HCT116 (cell line): ENCODE measurements around the gene USP2. TPM values are rescaled to one million over a fixed set of nuclear protein-coding genes. Genes with fewer than 3 reads are reported as not detected.

ENCODE experiments used
- ATAC-seq: fragments of 200-7000 bp; cut with Tn5 transposase; 2 replicates; pipeline ENCODE4 v1.9.1; 2020; ENCODE audit warnings: mild to moderate bottlenecking, moderate library complexity
- BruUV-seq: library from RNA; stranded (reverse); fragments of 400-500 nt; replicated peaks from 2 replicates; lab custom pipeline; 2021; lab: Mats Ljungman, UMichigan
- CTCF ChIA-PET: fragments of 300-600 bp; sonication (Branson Sonifier 250); formaldehyde crosslinking; loops from one replicate; lab custom pipeline; 2021; ENCODE audit warnings: antibody characterized with exemption; lab: Charles Lee
- POLR2A ChIA-PET: fragments of 300-600, 350-600 bp; sonication (Branson Sonifier 250); formaldehyde crosslinking; loops from one replicate; lab custom pipeline; 2021; ENCODE audit warnings: antibody characterized with exemption; lab: Charles Lee
- RAD21 ChIA-PET, 2 experiments: fragments of 300-600 bp; sonication (Branson Sonifier 250); formaldehyde crosslinking; loops; one replicate each; lab custom pipeline; 2023; ENCODE audit warnings: low total read pairs in 2 of 2; ENCODE audit not compliant: uncharacterized antibody in 2 of 2, unreplicated experiment in 2 of 2, low non-redundant PET in 1 of 2; lab: Charles Lee
- DNase-seq: peaks from one replicate; pipeline ENCODE4 v3.0.0-alpha.2; 2010; ENCODE audit warnings: low read depth, low spot score
- H2AFZ ChIP-seq: fragments of 200-600 bp; shearing (Covaris generic), sonication (generic); 2 replicates; pipeline ENCODE4 v1.6.1; 2017; ENCODE audit warnings: low read depth, mixed run types, mixed read lengths, antibody characterized with exemption, low read length; ENCODE audit not compliant: poor library complexity, severe bottlenecking
- H3K27ac ChIP-seq: 2 replicates; pipeline ENCODE4 v1.5.1; 2012; ENCODE audit warnings: low read depth, low read length
- H3K27me3 ChIP-seq: fragments of 200-600 bp; sonication (generic); 2 replicates; pipeline ENCODE4 v1.6.1; 2016; ENCODE audit warnings: mixed run types, low read length, mixed read lengths; ENCODE audit not compliant: insufficient read depth
- H3K36me3 ChIP-seq, 2 experiments: fragments of 200-500 bp in 1 of 2; fragments of 200-600 bp in 1 of 2; sonication (Bioruptor generic) in 1 of 2; sonication (generic) in 1 of 2; 2 replicates each; pipeline versions ENCODE4 v1.5.1 to v1.6.1; 2014 to 2016; ENCODE audit warnings: low read length in 2 of 2, inconsistent platforms in 1 of 2, mixed read lengths in 1 of 2, mixed run types in 1 of 2; ENCODE audit not compliant: insufficient read depth in 2 of 2, control insufficient read depth in 1 of 2
- H3K4me1 ChIP-seq, 2 experiments: fragments of 200-600 bp in 1 of 2; sonication (generic) in 1 of 2; 2 replicates each; pipeline versions ENCODE4 v1.5.1 to v1.6.1; 2012 to 2017; ENCODE audit warnings: low read length in 2 of 2, inconsistent platforms in 1 of 2, mild to moderate bottlenecking in 1 of 2, mixed read lengths in 1 of 2, mixed run types in 1 of 2, moderate library complexity in 1 of 2; ENCODE audit not compliant: insufficient read depth in 2 of 2, control insufficient read depth in 1 of 2
- H3K4me2 ChIP-seq: fragments of 200-600 bp; sonication (generic); 2 replicates; pipeline ENCODE4 v1.6.1; 2017; ENCODE audit warnings: mixed run types, low read length, mixed read lengths
- H3K4me3 ChIP-seq, 2 experiments: fragments of 200-600 bp in 1 of 2; sonication (generic) in 1 of 2; replicated peaks in 1 of 2; 2 replicates each; pipeline ENCODE4 v1.5.1; 2011 to 2016; ENCODE audit warnings: low read length in 2 of 2, control low read depth in 1 of 2, low read depth in 1 of 2, mild to moderate bottlenecking in 1 of 2, mixed read lengths in 1 of 2, mixed run types in 1 of 2
- H3K79me2 ChIP-seq: fragments of 200-600 bp; sonication (generic); 2 replicates; pipeline ENCODE4 v1.6.1; 2017; ENCODE audit warnings: mild to moderate bottlenecking, mixed run types, low read length, moderate library complexity, mixed read lengths; ENCODE audit not compliant: insufficient read depth
- H3K9ac ChIP-seq: fragments of 200-600 bp; sonication (generic); 2 replicates; pipeline ENCODE4 v1.6.1; 2016; ENCODE audit warnings: low read length, mixed read lengths
- H3K9me2 ChIP-seq: fragments of 200-600 bp; sonication (generic), shearing (Covaris generic); 2 replicates; pipeline ENCODE4 v1.6.1; 2017; ENCODE audit warnings: mixed run types, mild to moderate bottlenecking, moderate library complexity; ENCODE audit not compliant: insufficient read depth
- H3K9me3 ChIP-seq, 2 experiments: fragments of 200-500 bp in 1 of 2; fragments of 200-600 bp in 1 of 2; sonication (Bioruptor generic) in 1 of 2; sonication (generic) in 1 of 2; 2 replicates each; pipeline ENCODE4 v1.6.1; 2014 to 2017; ENCODE audit warnings: low read length in 2 of 2, mixed read lengths in 2 of 2, inconsistent platforms in 1 of 2, low read depth in 1 of 2, mild to moderate bottlenecking in 1 of 2, mixed run types in 1 of 2, moderate library complexity in 1 of 2; ENCODE audit not compliant: control insufficient read depth in 1 of 2, insufficient read depth in 1 of 2
- H4K20me1 ChIP-seq: fragments of 200-600 bp; sonication (generic), shearing (Covaris generic); 2 replicates; pipeline ENCODE4 v1.6.1; 2017; ENCODE audit warnings: mixed run types, mild to moderate bottlenecking, moderate library complexity; ENCODE audit not compliant: insufficient read depth
- ATF3 ChIP-seq: IDR thresholded peaks from 2 replicates; pipeline ENCODE4 v1.6.1; 2012
- CBX3 ChIP-seq: IDR thresholded peaks from 2 replicates; pipeline ENCODE4 v1.6.1; 2012; ENCODE audit warnings: low read depth
- CEBPB ChIP-seq: IDR thresholded peaks from 2 replicates; pipeline ENCODE4 v1.6.1; 2012; ENCODE audit warnings: low read depth
- CTCF ChIP-seq, 3 experiments: fragments of 200-600 bp in 1 of 3; sonication (generic) in 1 of 3; IDR thresholded peaks in 2 of 3; conservative IDR thresholded peaks in 1 of 3; 2 replicates each; pipeline ENCODE4 v1.5.1; 2012 to 2017; ENCODE audit warnings: low read depth in 2 of 3, low read length in 2 of 3, antibody characterized with exemption in 1 of 3, borderline replicate concordance in 1 of 3, control low read depth in 1 of 3, mild to moderate bottlenecking in 1 of 3, mixed read lengths in 1 of 3, mixed run types in 1 of 3, moderate library complexity in 1 of 3; ENCODE audit not compliant: insufficient read depth in 1 of 3
- EZH2 ChIP-seq: fragments of 200-600 bp; sonication (generic); IDR thresholded peaks from 2 replicates; pipeline ENCODE4 v1.6.1; 2017; ENCODE audit warnings: antibody characterized with exemption, mixed run types
- EZH2phosphoT487 ChIP-seq: fragments of 200-600 bp; IDR thresholded peaks from 2 replicates; pipeline ENCODE4 v1.6.1; 2018; ENCODE audit warnings: antibody characterized with exemption, borderline replicate concordance
- FOSL1 ChIP-seq: IDR thresholded peaks from 2 replicates; pipeline ENCODE4 v1.6.1; 2012; ENCODE audit warnings: low read depth
- POLR2A ChIP-seq: IDR thresholded peaks from 2 replicates; pipeline ENCODE4 v1.7.0; 2011; ENCODE audit warnings: borderline replicate concordance; ENCODE audit not compliant: insufficient read depth, insufficient read length; ENCODE audit errors: extremely low read depth
- RAD21 ChIP-seq: IDR thresholded peaks from 2 replicates; pipeline ENCODE4 v1.6.1; 2012; ENCODE audit warnings: low read depth, mild to moderate bottlenecking
- SIN3A ChIP-seq: IDR thresholded peaks from 2 replicates; pipeline ENCODE4 v1.6.1; 2012; ENCODE audit warnings: low read depth
- TCF7L2 ChIP-seq: IDR thresholded peaks from 2 replicates; pipeline ENCODE4 v1.7.0; 2011; ENCODE audit warnings: borderline replicate concordance, inconsistent platforms; ENCODE audit not compliant: insufficient read depth, insufficient read length; ENCODE audit errors: extremely low read depth
- YY1 ChIP-seq: IDR thresholded peaks from 2 replicates; pipeline ENCODE4 v1.6.1; 2011; ENCODE audit warnings: low read length, low read depth, moderate library complexity, mild to moderate bottlenecking; ENCODE audit not compliant: insufficient replicate concordance; ENCODE audit errors: extremely low read depth
- ZBTB33 ChIP-seq: IDR thresholded peaks from 2 replicates; pipeline ENCODE4 v1.6.1; 2011; ENCODE audit warnings: mild to moderate bottlenecking, low read length, moderate library complexity; ENCODE audit not compliant: insufficient replicate concordance; ENCODE audit errors: extremely low read depth
- ZFX ChIP-seq: fragments of 450-650 bp; IDR thresholded peaks from 2 replicates; pipeline ENCODE4 v1.6.1; 2017
- ZNF274 ChIP-seq: fragments of 200-500 bp; sonication (Bioruptor generic); IDR thresholded peaks from 2 replicates; pipeline ENCODE4 v1.6.1; 2014; ENCODE audit warnings: mild to moderate bottlenecking, low read depth, low read length, inconsistent platforms
- intact Hi-C: fragments of 100-400 bp; cut with micrococcal nuclease; formaldehyde crosslinking; loops from 2 replicates; pipeline ENCODE4 v1.10.0; 2022
- total RNA-seq: library from RNA; stranded (reverse); gene quantifications from one replicate; pipeline ENCODE4 v1.2.1, GENCODE V29; 2021; ENCODE audit not compliant: unreplicated experiment

Gene USP2
- total RNA-seq, 1 experiment from 2014 or later = 5.0 TPM

GRCh38 chr11:119355091-119355843 lies 26.2 kb downstream of the USP2 start:
- DNase-seq (no peak), ATAC-seq (no peak)
- BruUV-seq = no TSS peak
- H3K79me2 ChIP-seq = no peaks in the 10 kb centered on the region
- intact Hi-C loops = no loop called here
- TF ChIP-seq FOSL1 (no peak), RAD21 (no peak), ZBTB33 (no peak), ZFX (no peak), CEBPB (no peak), SIN3A (no peak), POLR2A (no peak), CTCF (IDR thresholded peaks at IDR 0.05 in 2 of 3, conservative IDR thresholded peaks at IDR 0.05 in 1 of 3; ENCODE audit: borderline replicate concordance in 1 of 3, insufficient read depth in 1 of 3, low read depth in 2 of 3, low read length in 2 of 3) (no peak), ATF3 (no peak), EZH2 (no peak), CBX3 (no peak), YY1 (no peak), EZH2phosphoT487 (no peak), ZNF274 (no peak), TCF7L2 (no peak)
- TF ChIP-seq, all 23 proteins: peak for 0
- Histone ChIP-seq H3K27me3 (no peaks in the 10 kb centered on the region), H3K9me2 (no peaks in the 10 kb centered on the region), H4K20me1 (no peaks in the 10 kb centered on the region), H3K9ac (no peak overlapping the region), H3K36me3 (peaks cover 0 to 6% of the 10 kb centered on the region in 2 experiments; a peak in 1 of 4 replicates), H3K4me3 (no peak overlapping the region), H3K4me1 (peaks cover 6 to 18% of the 10 kb centered on the region in 2 experiments; a peak in 2 of 4 replicates), H3K9me3 (no peaks in the 10 kb centered on the region), H2AFZ (no peak overlapping the region), H3K4me2 (peak overlapping the region; percentile 97; the same call in 1 of the 2 replicates), H3K27ac (no peak overlapping the region)
- CTCF ChIA-PET = interaction anchor here (1.0 to 2.6 kb wide), 10 partner anchors 9 to 288 kb away, joined by 5 to 68 read pairs (median 12); partner anchors contain the start of genes C1QTNF5, USP2 and VPS11
- POLR2A ChIA-PET = interaction anchor here (1.0 kb wide), 1 partner anchor 234 kb away, joined by 4 read pairs; the partner anchor contains the start of gene HINFP
- RAD21 ChIA-PET = interaction anchor here (0.7 to 1.6 kb wide), 6 partner anchors 10 to 120 kb away, joined by 3 to 7 read pairs (median 3); no protein-coding TSS in a partner anchor
